Transverse colon (tissue), 4 donors: ENCODE measurements around the gene CRAT. TPM values are rescaled to one million over a fixed set of nuclear protein-coding genes. Genes with fewer than 3 reads are reported as not detected.

ENCODE experiments used
- DNase-seq: peaks from one replicate; pipeline ENCODE4 v3.0.0-alpha.2; 2019
- H3K27ac ChIP-seq, 4 donors: fragments of 200-600 bp; sonication (generic); 2 replicates each; pipeline ENCODE4 v1.5.1; 2016 to 2018; ENCODE audit warnings: inconsistent platforms in 4 of 4
- H3K27me3 ChIP-seq: fragments of 200-600 bp; sonication (generic); 2 replicates; pipeline ENCODE4 v1.5.1; 2017; ENCODE audit warnings: inconsistent platforms
- H3K36me3 ChIP-seq, 4 donors: fragments of 200-600 bp; sonication (generic); 2 replicates each; pipeline ENCODE4 v1.5.1; 2017 to 2019; ENCODE audit warnings: inconsistent platforms in 4 of 4
- H3K4me1 ChIP-seq, 4 donors: fragments of 200-600 bp; sonication (generic); 2 replicates each; pipeline ENCODE4 v1.5.1; 2017 to 2020; ENCODE audit warnings: inconsistent platforms in 4 of 4
- H3K4me3 ChIP-seq, 4 donors: fragments of 200-600 bp; sonication (generic); 1 replicate in 1 of 4; 2 replicates in 3 of 4; pipeline versions ENCODE4 v1.5.1 to v1.6.1; 2017 to 2019; ENCODE audit warnings: inconsistent platforms in 4 of 4
- H3K9me3 ChIP-seq, 2 donors: fragments of 200-600 bp; sonication (generic); 2 replicates each; pipeline ENCODE4 v1.5.1; 2017 to 2019; ENCODE audit warnings: inconsistent platforms in 2 of 2
- CTCF ChIP-seq, 5 experiments: fragments of 200-600 bp in 3 of 5; fragments of 450-650 bp in 2 of 5; sonication (generic) in 3 of 5; IDR thresholded peaks; 1 replicate in 2 of 5; 2 replicates in 3 of 5; pipeline ENCODE4 v1.5.1; 2016 to 2017; ENCODE audit warnings: antibody characterized with exemption in 5 of 5, inconsistent platforms in 3 of 5, mild to moderate bottlenecking in 2 of 5, moderate library complexity in 1 of 5
- EP300 ChIP-seq: sonication (generic); formaldehyde crosslinking; IDR thresholded peaks from one replicate; pipeline ENCODE4 v1.6.1; 2017; ENCODE audit warnings: antibody characterized with exemption, low read depth
- POLR2A ChIP-seq: fragments of 450-650 bp; IDR thresholded peaks from one replicate; pipeline ENCODE4 v1.6.1; 2016; ENCODE audit warnings: antibody characterized with exemption, mild to moderate bottlenecking, moderate library complexity
- POLR2AphosphoS5 ChIP-seq, 3 donors: sonication (generic); formaldehyde crosslinking; IDR thresholded peaks; one replicate each; pipeline ENCODE4 v1.6.1; 2016; ENCODE audit warnings: antibody characterized with exemption in 3 of 3
- WGBS, 2 donors: methylation state at CpG; one replicate each; pipeline ENCODE4 v1.1.5; 2018; ENCODE audit warnings: low coverage in 1 of 2; 5-methylcytosine and 5-hydroxymethylcytosine counted together
- in situ Hi-C, 4 donors: fragments of 200-750 bp; cut with MboI; loops; one replicate each; pipeline versions ENCODE4 v1.15.0 to v1.15.1; 2017; ENCODE audit warnings: low sequenced_read_pairs in 3 of 4, low pct_ligation_motif_present in 1 of 4, low pct_unique_long_range_greater_than_20kb in 1 of 4
- intact Hi-C: fragments of 100-400 bp; cut with DNase I; formaldehyde crosslinking; loops from one replicate; pipeline ENCODE4 v1.15.1; 2023; ENCODE audit warnings: low total_unique reads
- total RNA-seq, 4 donors: library from RNA; depleted of rRNA; stranded (reverse); fragments of >200 nt; gene quantifications; one replicate each; pipeline ENCODE4 v1.1.0, GENCODE V29; 2016

Gene CRAT
- total RNA-seq, 4 donors from 2014 or later = 124 to 161 (median 136) TPM

GRCh38 chr9:129094387-129095169 is 16.0 kb downstream of the CRAT start:
- Histone ChIP-seq H3K4me3 (no peak overlapping the region), H3K27me3 (no peaks in the 10 kb centered on the region), H3K9me3 (no peaks in the 10 kb centered on the region), H3K36me3 (peaks cover 0 to 25% (median 10%) of the 10 kb centered on the region in 4 donors), H3K4me1 (no peaks in the 10 kb centered on the region), H3K27ac (no peak overlapping the region)
- intact Hi-C loops (no loop called here), in situ Hi-C loops (no loop called here)
- WGBS, 2 donors = 88% methylated on average over 13 of the region's 13 CpGs; no CpG with 5 or more reads in 1 of the 2 donors
- TF ChIP-seq POLR2A (no peak), EP300 (no peak), CTCF (IDR thresholded peaks at IDR 0.05) (no peak), POLR2AphosphoS5 (IDR thresholded peaks at IDR 0.05) (no peak)
- no peak for DNase-seq

GRCh38 chr9:129093602-129094386 is 16.8 kb downstream of the CRAT start:
- in situ Hi-C loops = no loop called here
- Histone ChIP-seq H3K4me1 (no peaks in the 10 kb centered on the region), H3K27ac (no peak overlapping the region), H3K27me3 (no peaks in the 10 kb centered on the region), H3K9me3 (no peaks in the 10 kb centered on the region), H3K4me3 (no peak overlapping the region), H3K36me3 (peaks cover 0 to 32% (median 12%) of the 10 kb centered on the region in 4 donors)
- intact Hi-C loops = no loop called here
- WGBS, 2 donors = 82 to 93% methylated on average over 3 to 20 of the region's 20 CpGs
- DNase-seq = no peak
- no peak for TF ChIP-seq EP300
- no peak for TF ChIP-seq POLR2A
- no peak for TF ChIP-seq POLR2AphosphoS5 (IDR thresholded peaks at IDR 0.05)
- TF ChIP-seq CTCF (IDR thresholded peaks at IDR 0.05) = no peak

- Histone ChIP-seq H3K27ac (no peak overlapping the region), H3K4me3 (no peak overlapping the region), H3K36me3 (peaks cover 0 to 37% (median 11%) of the 10 kb centered on the region in 4 donors), H3K9me3 (no peaks in the 10 kb centered on the region), H3K27me3 (no peaks in the 10 kb centered on the region), H3K4me1 (peaks cover 0 to 2% (median 0%) of the 10 kb centered on the region in 4 donors)
- no peak for TF ChIP-seq POLR2A
- no peak for TF ChIP-seq POLR2AphosphoS5 (IDR thresholded peaks at IDR 0.05)
- TF ChIP-seq EP300 = no peak
- no peak for TF ChIP-seq CTCF (IDR thresholded peaks at IDR 0.05)
- no peak for DNase-seq
- in situ Hi-C loops = no loop called here
- WGBS, 2 donors = 93% methylated on average over 14 of the region's 15 CpGs; no CpG with 5 or more reads in 1 of the 2 donors
- intact Hi-C loops = no loop called here
These were observed 21.3 kb downstream of the CRAT start for GRCh38 chr9:129089246-129089645.

GRCh38 chr9:129084087-129084486 is 26.5 kb downstream of the CRAT start:
- Histone ChIP-seq H3K36me3 (peaks cover 0 to 25% (median 9%) of the 10 kb centered on the region in 4 donors), H3K9me3 (no peaks in the 10 kb centered on the region), H3K27me3 (no peaks in the 10 kb centered on the region), H3K4me1 (peaks cover 7 to 40% (median 29%) of the 10 kb centered on the region in 4 donors), H3K27ac (peak overlapping the region in 1 of 4 donors; percentile 30), H3K4me3 (no peak overlapping the region)
- TF ChIP-seq EP300 (no peak), POLR2AphosphoS5 (IDR thresholded peaks at IDR 0.05) (peak in 2 of 3 donors; percentile 26 to 52)
- intact Hi-C loops = no loop called here
- in situ Hi-C loops = no loop called here
- WGBS, 2 donors = 79% methylated on average over 7 of the region's 7 CpGs; no CpG with 5 or more reads in 1 of the 2 donors
- peak; percentile 56 for DNase-seq
